ENCODE data around the gene APC. TPM values are rescaled to one million over a fixed set of nuclear protein-coding genes. Genes with fewer than 3 reads are reported as not detected.

APC gene
- total RNA-seq (2014; rRNA removed; shearing (Covaris generic); ENCODE audit: low replicate concordance), result 5.9 and 7.2 TPM in 2 replicates

GRCh38 chr5:112737463-112738190 is at the start of gene APC:
APC (plus strand) TSS chr5:112737885; CDS start chr5:112754891, 17,006 bp downstream.
- in situ Hi-C loops (cut with HindIII; ENCODE audit: low pct_unique_long_range_greater_than_20kb, low sequenced_read_pairs), result no loop called here
- DNase-seq (ENCODE audit: low read depth), result peak; percentile 72

DNA sequence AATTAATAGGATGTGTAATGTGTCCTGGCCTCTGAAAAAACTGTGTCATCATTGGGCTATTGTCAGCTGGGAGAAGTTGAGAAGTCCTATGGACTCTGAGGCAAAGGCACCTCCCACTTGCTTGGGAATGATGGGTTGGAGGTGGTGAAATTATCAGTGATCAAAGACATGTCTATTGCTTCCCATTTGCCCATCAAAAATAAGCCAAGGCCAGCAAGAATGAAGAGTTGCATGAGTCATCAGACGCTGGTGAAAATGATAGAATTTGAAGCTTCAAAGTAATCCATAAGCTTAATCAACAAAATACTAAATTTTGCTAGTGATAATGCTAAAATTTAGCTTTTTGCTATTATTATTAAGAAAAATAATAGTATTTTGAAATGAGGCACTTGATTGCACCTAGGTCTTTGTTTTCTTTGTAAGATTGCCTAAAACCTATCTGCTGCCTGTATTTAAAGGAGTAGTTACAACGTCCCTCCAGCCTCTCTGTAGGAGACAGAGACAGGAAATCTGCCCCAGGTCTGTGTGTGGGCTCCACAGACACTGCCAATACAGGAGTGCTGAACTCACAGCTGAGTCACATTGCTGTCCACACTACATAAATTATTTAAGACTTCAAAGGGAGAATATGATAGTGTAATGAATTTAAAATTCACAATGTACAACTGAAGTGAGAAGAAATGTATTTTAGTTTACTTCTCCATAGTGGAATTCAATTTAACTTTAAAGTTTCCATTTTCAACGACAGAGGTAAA is 48.4 kb upstream of the APC start:
- DNase-seq (ENCODE audit: low read depth), result no peak
- in situ Hi-C loops (cut with HindIII; ENCODE audit: low pct_unique_long_range_greater_than_20kb, low sequenced_read_pairs), result no loop called here

- DNase-seq (ENCODE audit: low read depth), result no peak
- in situ Hi-C loops (cut with HindIII; ENCODE audit: low pct_unique_long_range_greater_than_20kb, low sequenced_read_pairs), result no loop called here
These were observed 46.9 kb upstream of the APC start for GRCh38 chr5:112690605-112691338.

DNA sequence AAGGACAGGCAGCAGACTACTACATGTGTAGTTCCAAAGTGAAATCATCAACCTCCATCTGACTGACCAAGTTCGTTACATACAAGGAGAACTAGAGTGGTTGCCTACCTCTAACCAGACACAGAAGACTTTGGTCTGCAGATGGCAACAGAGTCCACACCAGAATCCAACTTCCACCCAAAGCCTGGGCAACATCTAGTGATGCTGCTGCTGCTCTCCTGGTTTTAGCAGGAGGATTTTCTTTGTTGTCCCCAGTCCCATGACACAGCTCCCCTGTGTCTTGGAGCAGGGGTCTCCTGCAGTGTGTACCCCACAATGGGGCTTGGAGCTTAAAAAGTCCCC is 46.4 kb upstream of the APC start:
- in situ Hi-C loops (cut with HindIII; ENCODE audit: low pct_unique_long_range_greater_than_20kb, low sequenced_read_pairs), result no loop called here
- no peak for DNase-seq (ENCODE audit: low read depth)

DNA sequence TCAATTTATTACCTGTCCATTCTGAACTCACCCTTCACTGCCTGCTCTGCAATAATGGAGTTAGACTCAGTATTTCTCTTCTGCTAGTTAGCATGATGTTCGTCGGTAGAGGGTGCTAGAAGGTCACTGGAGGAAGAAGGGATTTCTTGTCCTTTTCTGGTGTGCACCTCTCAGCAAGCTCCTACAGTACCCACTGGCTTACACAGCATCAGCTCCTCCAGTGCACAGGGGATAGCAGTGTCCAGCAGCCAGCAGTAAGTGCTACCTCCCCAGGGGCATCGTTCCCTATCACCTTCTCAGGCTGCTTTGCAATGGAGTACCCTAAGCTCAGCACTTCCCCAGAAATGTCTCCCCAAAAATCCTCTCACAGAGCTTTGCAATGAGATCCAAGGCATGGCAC is 45.9 kb upstream of the APC start:
- DNase-seq (ENCODE audit: low read depth), result no peak
- in situ Hi-C loops (cut with HindIII; ENCODE audit: low pct_unique_long_range_greater_than_20kb, low sequenced_read_pairs), result no loop called here

DNA sequence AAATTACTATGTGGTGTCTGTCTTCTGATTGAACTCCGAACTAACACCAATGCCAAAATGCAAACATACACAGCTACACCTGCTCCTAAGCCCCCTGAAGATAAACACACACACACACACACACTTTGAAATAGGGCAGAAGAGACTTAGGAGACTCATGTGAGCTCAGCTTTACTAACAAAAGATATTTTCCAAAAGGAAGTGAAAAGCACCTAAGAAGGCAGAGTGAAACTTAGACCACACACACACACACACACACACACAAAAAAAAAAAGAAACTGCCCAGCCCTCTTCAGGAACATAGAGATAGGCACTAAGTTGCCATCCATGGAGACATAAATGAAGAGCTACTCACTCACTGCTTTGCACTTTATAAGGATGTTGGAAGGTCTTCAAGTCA is 45.2 kb upstream of the APC start:
- DNase-seq (ENCODE audit: low read depth), result no peak

GRCh38 chr5:112693301-112693700 is 44.4 kb upstream of the APC start:
- no peak for DNase-seq (ENCODE audit: low read depth)
- in situ Hi-C loops (cut with HindIII; ENCODE audit: low pct_unique_long_range_greater_than_20kb, low sequenced_read_pairs), result no loop called here

More for the DNA sequence above, 45.2 kb upstream of the APC start:
- in situ Hi-C loops (cut with HindIII; ENCODE audit: low pct_unique_long_range_greater_than_20kb, low sequenced_read_pairs), result no loop called here

- in situ Hi-C loops (cut with HindIII; ENCODE audit: low pct_unique_long_range_greater_than_20kb, low sequenced_read_pairs), result no loop called here
- no peak for DNase-seq (ENCODE audit: low read depth)
These were observed 42.6 kb upstream of the APC start for GRCh38 chr5:112694853-112695709.

DNA sequence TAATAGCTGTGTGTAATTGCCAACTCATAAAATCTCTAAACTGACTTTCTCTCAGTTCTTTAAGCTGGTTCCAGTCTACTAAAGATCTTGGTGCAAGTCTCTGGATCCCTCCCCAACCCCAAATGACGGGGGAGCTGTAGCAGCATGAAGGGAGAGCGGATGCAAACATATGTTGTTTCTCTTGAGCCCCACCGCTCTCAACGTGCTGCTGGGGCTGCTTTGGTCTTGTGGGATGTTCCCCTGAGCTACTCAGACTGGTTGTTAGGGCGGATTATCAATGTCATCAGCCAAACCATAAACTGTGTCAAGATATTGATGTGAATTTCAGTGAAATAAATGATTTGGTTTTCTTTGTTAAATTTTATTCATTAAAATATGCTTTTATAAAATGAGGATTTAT is 40.9 kb upstream of the APC start:
- in situ Hi-C loops (cut with HindIII; ENCODE audit: low pct_unique_long_range_greater_than_20kb, low sequenced_read_pairs), result no loop called here
- DNase-seq (ENCODE audit: low read depth), result no peak

GRCh38 chr5:112697322-112697721 is 40.4 kb upstream of the APC start:
- in situ Hi-C loops (cut with HindIII; ENCODE audit: low pct_unique_long_range_greater_than_20kb, low sequenced_read_pairs), result no loop called here
- DNase-seq (ENCODE audit: low read depth), result no peak

DNA sequence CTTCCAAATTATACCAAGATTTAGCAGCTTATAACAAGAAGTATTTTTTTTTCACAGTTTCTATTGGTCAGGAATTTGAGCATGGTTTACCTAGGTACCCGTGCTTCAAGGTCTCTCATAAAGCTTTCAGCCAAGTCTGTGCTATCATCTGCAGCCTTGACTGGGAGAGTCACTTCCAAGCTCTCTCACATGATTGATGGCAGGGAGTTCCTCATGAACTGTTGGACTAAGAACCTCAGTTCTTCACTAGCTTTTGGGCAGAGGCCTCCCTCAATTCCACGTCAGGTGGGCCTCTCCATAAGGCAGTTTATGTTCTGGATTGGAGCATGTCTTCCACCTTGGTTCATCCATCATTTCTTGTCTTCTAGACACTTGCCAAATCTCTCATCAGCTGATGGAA is 39.9 kb upstream of the APC start:
- in situ Hi-C loops (cut with HindIII; ENCODE audit: low pct_unique_long_range_greater_than_20kb, low sequenced_read_pairs), result no loop called here
- DNase-seq (ENCODE audit: low read depth), result no peak

GRCh38 chr5:112703866-112704820 is 33.5 kb upstream of the APC start:
- no peak for DNase-seq (ENCODE audit: low read depth)
- in situ Hi-C loops (cut with HindIII; ENCODE audit: low pct_unique_long_range_greater_than_20kb, low sequenced_read_pairs), result no loop called here

- no peak for DNase-seq (ENCODE audit: low read depth)
These were observed 31.2 kb upstream of the APC start for GRCh38 chr5:112706446-112707016.

GRCh38 chr5:112707187-112708102 is 30.2 kb upstream of the APC start:
- DNase-seq (ENCODE audit: low read depth), result peak; percentile 92
- in situ Hi-C loops (cut with HindIII; ENCODE audit: low pct_unique_long_range_greater_than_20kb, low sequenced_read_pairs), result no loop called here

More at GRCh38 chr5:112706446-112707016, 31.2 kb upstream of the APC start:
- in situ Hi-C loops (cut with HindIII; ENCODE audit: low pct_unique_long_range_greater_than_20kb, low sequenced_read_pairs), result no loop called here

GRCh38 chr5:112708103-112708622 is 29.5 kb upstream of the APC start:
- DNase-seq (ENCODE audit: low read depth), result no peak
- in situ Hi-C loops (cut with HindIII; ENCODE audit: low pct_unique_long_range_greater_than_20kb, low sequenced_read_pairs), result no loop called here

GRCh38 chr5:112709416-112709815 is 28.3 kb upstream of the APC start:
- in situ Hi-C loops (cut with HindIII; ENCODE audit: low pct_unique_long_range_greater_than_20kb, low sequenced_read_pairs), result no loop called here

More at GRCh38 chr5:112709416-112709815, 28.3 kb upstream of the APC start:
- no peak for DNase-seq (ENCODE audit: low read depth)

All from Caki2 (cell line).